Activated CD4-positive, alpha-beta T cell treated with anti-CD3 and anti-CD28 coated beads for 36 hours (primary cell): ENCODE results near the gene SURF1. TPM values are rescaled to one million over a fixed set of nuclear protein-coding genes. Genes with fewer than 3 reads are reported as not detected.

ENCODE experiments used
- ATAC-seq: fragments of 200-7000 bp; cut with Tn5 transposase; one replicate; pipeline ENCODE4 v1.10.0; 2021; ENCODE audit warnings: mild to moderate bottlenecking, moderate library complexity
- CTCF ChIA-PET: fragments of 350-600 bp; sonication (Branson Sonifier 250); formaldehyde crosslinking; loops from one replicate; lab custom pipeline; 2021; ENCODE audit warnings: antibody characterized with exemption; lab: Charles Lee
- POLR2A ChIA-PET: fragments of 350-600 bp; sonication (Branson Sonifier 250); formaldehyde crosslinking; loops from one replicate; lab custom pipeline; 2021; ENCODE audit warnings: antibody characterized with exemption, inconsistent platforms; lab: Charles Lee
- DNase-seq: peaks from one replicate; pipeline ENCODE4 v3.0.0-alpha.2; 2020
- H3K27ac Mint-ChIP-seq: one replicate; pipeline ENCODE4 v1.8.0; 2021; ENCODE audit warnings: mixed read lengths
- H3K27me3 Mint-ChIP-seq: one replicate; pipeline ENCODE4 v1.8.0; 2021; ENCODE audit warnings: mixed read lengths
- H3K36me3 Mint-ChIP-seq: one replicate; pipeline ENCODE4 v1.8.0; 2021; ENCODE audit warnings: low read depth, mixed read lengths
- H3K4me1 Mint-ChIP-seq: one replicate; pipeline ENCODE4 v1.8.0; 2021; ENCODE audit warnings: mixed read lengths
- H3K4me3 Mint-ChIP-seq: one replicate; pipeline ENCODE4 v1.8.0; 2021; ENCODE audit warnings: mild to moderate bottlenecking, moderate library complexity, mixed read lengths
- H3K9me3 Mint-ChIP-seq: one replicate; pipeline ENCODE4 v1.8.0; 2021; ENCODE audit warnings: low read depth, mixed read lengths
- intact Hi-C, 2 experiments: fragments of 100-400 bp; cut with DNase I in 1 of 2; cut with micrococcal nuclease in 1 of 2; formaldehyde crosslinking; loops; one replicate each; pipeline versions ENCODE4 v1.14.2 to v1.15.1; 2022 to 2024; cut with DNase I, micrococcal nuclease
- total RNA-seq, 2 experiments: library from RNA; stranded (reverse); gene quantifications; one replicate each; pipeline ENCODE4 v1.2.3, GENCODE V29; 2021

The SURF1 gene
- total RNA-seq, 2 experiments from 2014 or later = 17.4 to 29.1 TPM

DNA sequence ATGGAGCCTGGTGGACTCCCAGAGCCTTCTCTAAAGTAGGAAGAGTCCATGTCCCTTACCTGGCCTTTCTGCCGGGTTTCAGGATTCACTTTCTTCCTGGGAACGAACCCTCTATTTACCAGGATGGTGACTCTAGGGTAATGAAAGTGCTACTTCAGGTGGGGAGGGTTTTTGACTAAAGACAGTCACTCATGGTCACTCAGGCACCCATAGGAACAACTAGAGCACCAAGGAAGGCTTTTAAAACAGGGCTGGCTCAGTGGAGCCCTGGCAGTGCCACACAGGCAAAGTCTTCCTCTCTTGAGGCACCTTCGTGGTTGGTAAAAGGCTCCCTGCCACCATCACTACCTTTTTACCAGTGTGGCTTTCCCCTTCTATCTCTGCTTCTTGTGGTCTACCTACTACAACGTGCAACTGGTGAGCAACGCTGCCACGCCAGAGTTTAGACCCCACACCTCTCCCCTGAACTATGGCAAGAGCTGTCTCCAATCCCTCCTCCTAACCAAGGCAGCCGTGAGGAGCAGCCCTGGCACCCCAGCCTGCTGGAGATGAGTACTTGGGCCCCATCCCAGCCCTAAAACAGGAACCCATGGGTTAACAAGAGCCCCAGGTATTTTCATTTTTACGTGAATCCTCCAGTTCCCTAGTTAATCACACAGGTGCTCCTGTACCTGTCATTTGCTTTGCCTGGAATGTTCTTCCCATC, 3.5 kb downstream of the SURF1 start:
- peaks cover 41% of the 10 kb centered on the region for H3K4me1 Mint-ChIP-seq
- peak overlapping the region; percentile 58 for H3K27ac Mint-ChIP-seq
- no peaks in the 10 kb centered on the region for H3K27me3 Mint-ChIP-seq
- no peak overlapping the region for H3K4me3 Mint-ChIP-seq
- DNase-seq = no peak
- ATAC-seq = no peak
- no peaks in the 10 kb centered on the region for H3K9me3 Mint-ChIP-seq
- ChIA-PET POLR2A (interaction anchor here (13.3 kb wide), 1 partner anchor 18 kb away, joined by 287 read pairs; no protein-coding TSS in a partner anchor), CTCF (interaction anchor here (0.7 to 5.4 kb wide), 3 partner anchors 11 to 20 kb away, joined by 3 to 44 read pairs (median 27); no protein-coding TSS in a partner anchor)
- intact Hi-C loops = loop anchor here in 1 of 2 experiments (10.0 kb wide), 1 partner anchor 712 kb away; the partner anchor contains the start of gene BRD3
- peaks cover 57% of the 10 kb centered on the region for H3K36me3 Mint-ChIP-seq

DNA sequence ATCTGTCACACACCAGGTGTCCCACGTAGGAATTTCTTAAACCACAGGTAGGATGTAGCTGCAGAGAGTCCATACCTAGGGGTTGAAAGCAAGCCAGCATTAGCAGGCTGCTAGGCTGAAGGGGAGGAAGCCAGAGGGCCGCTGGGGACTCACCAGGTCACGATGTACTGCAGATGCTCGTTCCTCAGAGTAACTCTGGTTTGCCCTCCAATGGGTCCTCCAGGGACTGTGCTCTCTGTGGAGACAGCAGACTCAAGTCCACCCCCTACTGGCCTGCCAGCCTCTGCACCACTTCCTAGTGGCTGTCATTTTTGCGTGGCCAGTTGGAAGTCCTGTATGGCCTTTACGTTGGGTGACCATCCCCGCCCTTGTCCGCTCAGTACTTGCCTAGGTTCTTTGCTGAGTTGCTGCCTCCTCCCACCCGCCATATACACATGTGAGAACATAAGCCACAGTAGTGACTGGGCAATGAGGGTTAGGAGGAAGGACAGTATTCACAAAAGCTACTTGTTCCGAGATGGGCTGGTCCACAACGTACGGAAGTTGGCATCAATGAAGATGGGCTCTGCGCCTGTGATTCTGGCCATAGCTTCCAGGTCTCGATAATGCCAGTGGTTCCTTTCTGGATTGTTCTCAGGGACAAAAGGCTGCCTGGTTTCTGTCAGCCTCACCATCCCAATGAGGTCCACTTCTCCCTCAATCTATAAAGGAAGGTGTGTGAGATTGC, 4.2 kb downstream of the SURF1 start:
- intact Hi-C loops = loop anchor here in 1 of 2 experiments (10.0 kb wide), 1 partner anchor 713 kb away; the partner anchor contains the start of gene BRD3
- peaks cover 35% of the 10 kb centered on the region for H3K4me1 Mint-ChIP-seq
- ChIA-PET CTCF (interaction anchor here (3.2 kb wide), 1 partner anchor 21 kb away, joined by 27 read pairs; no protein-coding TSS in a partner anchor), POLR2A (interaction anchor here (13.3 kb wide), 1 partner anchor 19 kb away, joined by 287 read pairs; no protein-coding TSS in a partner anchor)
- ATAC-seq (peak; percentile 31), DNase-seq (peak; percentile 73)
- no peaks in the 10 kb centered on the region for H3K9me3 Mint-ChIP-seq
- H3K36me3 Mint-ChIP-seq = peaks cover 56% of the 10 kb centered on the region
- H3K27ac Mint-ChIP-seq = peak overlapping the region; percentile 13
- no peak overlapping the region for H3K4me3 Mint-ChIP-seq
- no peaks in the 10 kb centered on the region for H3K27me3 Mint-ChIP-seq

DNA sequence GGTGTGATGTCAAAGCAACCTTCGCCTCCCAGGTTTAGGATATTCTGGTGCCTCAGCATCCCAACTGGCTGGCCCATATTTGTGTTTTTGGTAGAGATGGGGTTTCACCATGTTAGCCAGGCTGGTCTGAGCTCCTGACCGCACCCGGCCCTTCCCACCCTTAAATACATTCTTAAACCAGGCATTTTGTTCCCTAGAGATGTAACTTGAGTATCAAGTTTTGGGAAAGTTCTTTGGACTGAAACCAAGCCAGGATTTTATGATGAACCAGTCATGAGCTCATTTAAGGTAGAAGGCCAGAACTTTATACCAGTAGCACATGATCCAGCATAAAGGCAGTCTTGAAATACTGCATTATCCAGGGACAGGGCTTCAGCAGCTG, 4.8 kb downstream of the SURF1 start:
- DNase-seq (no peak), ATAC-seq (no peak)
- Mint-ChIP-seq H3K9me3 (no peaks in the 10 kb centered on the region), H3K4me3 (no peak overlapping the region), H3K27me3 (no peaks in the 10 kb centered on the region), H3K27ac (no peak overlapping the region), H3K36me3 (peaks cover 62% of the 10 kb centered on the region), H3K4me1 (peaks cover 39% of the 10 kb centered on the region)
- intact Hi-C loops = loop anchor here in 1 of 2 experiments (10.0 kb wide), 1 partner anchor 713 kb away; the partner anchor contains the start of gene BRD3
- POLR2A ChIA-PET = interaction anchor here (13.3 kb wide), 1 partner anchor 19 kb away, joined by 287 read pairs; no protein-coding TSS in a partner anchor
- CTCF ChIA-PET = interaction anchor here (1.9 to 3.2 kb wide), 2 partner anchors 12 to 22 kb away, joined by 5 to 27 read pairs; no protein-coding TSS in a partner anchor

DNA sequence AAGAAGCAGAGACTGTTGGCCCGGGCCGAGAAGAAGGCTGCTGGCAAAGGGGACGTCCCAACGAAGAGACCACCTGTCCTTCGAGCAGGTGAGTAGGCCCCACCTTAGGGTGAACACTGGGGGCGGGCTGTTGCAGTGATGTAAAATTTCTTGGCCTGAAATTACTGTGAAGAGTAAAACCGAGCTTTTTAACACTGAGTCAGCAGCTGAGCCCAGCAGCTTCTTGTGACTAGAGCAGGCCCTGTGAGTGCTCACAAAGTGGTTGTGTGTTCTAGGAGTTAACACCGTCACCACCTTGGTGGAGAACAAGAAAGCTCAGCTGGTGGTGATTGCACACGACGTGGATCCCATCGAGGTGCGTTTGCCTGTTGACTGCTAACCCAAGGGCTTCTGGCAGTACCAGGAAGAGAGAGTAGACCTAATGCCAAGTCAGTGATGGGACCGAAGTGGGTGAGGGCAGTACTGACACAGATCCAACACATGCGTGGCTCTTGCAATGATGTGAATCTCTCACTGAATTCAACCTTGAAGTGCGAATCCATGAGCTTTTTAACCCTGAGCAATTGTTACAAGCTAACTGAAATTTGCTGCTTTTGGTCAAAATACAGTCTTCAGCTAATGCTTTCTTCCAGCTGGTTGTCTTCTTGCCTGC, 6.2 kb downstream of the SURF1 start:
- H3K4me3 Mint-ChIP-seq = peak overlapping the region; percentile 97
- ChIA-PET POLR2A (interaction anchor here (0.9 to 13.3 kb wide), 3 partner anchors 10 to 229 kb away, joined by 4 to 287 read pairs (median 7); partner anchors contain the start of gene RALGDS), CTCF (interaction anchor here (1.0 to 3.2 kb wide), 3 partner anchors 8 to 23 kb away, joined by 3 to 27 read pairs (median 5); no protein-coding TSS in a partner anchor)
- peaks cover 44% of the 10 kb centered on the region for H3K4me1 Mint-ChIP-seq
- no peaks in the 10 kb centered on the region for H3K27me3 Mint-ChIP-seq
- ATAC-seq (peak; percentile 14), DNase-seq (peak; percentile 57)
- peak overlapping the region; percentile 97 for H3K27ac Mint-ChIP-seq
- intact Hi-C loops = loop anchor here (2.0 to 10.0 kb wide), 6 partner anchors 57 to 995 kb away; partner anchors contain the start of genes BRD3 (in 2 of the 2), REXO4 (in 1 of the 2), SETX (in 1 of the 2) and WDR5 (in 1 of the 2)
- no peaks in the 10 kb centered on the region for H3K9me3 Mint-ChIP-seq
- H3K36me3 Mint-ChIP-seq = peaks cover 70% of the 10 kb centered on the region

DNA sequence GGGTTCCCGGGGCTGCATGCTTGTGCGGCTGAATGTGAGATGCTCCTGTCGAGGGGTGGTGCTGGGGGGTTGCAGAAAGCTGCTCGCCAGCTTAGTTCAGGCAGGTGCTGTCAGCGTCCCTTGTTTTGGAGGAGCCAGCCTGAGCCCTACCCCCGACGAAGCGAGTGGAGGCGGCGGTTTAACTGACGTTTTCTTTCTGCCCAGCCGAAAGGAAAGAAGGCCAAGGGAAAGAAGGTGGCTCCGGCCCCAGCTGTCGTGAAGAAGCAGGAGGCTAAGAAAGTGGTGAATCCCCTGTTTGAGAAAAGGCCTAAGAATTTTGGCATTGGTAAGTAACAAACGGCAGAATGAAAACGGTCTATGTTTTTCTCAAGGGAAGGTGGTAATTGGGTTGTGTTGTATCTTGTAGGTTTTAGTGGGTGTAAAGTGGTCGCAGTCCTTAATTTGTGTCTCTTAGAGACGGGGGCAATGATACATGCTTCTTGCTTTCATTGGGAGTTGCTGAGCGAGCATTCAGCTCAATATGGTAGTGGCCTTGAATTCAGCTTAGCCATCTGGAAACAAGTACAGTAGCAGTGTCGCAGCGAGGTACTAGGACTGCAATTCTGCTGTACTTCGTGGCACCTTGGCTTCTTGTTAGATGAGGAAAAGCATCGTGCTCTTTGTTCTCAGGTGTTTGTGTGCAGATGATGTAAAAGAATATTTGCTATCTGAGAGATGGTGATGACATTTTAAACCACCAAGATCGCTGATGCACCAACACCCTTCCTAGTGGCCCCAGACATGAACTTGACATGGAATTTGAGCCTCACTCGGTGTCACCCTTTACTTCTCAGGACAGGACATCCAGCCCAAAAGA, 7.3 kb downstream of the SURF1 start:
- ChIA-PET POLR2A (interaction anchor here (0.7 to 13.3 kb wide), 2 partner anchors 14 to 22 kb away, joined by 3 to 287 read pairs; no protein-coding TSS in a partner anchor), CTCF (interaction anchor here (0.6 to 1.1 kb wide), 3 partner anchors 19 to 26 kb away, joined by 3 to 7 read pairs (median 3); no protein-coding TSS in a partner anchor)
- peaks cover 37% of the 10 kb centered on the region for H3K4me1 Mint-ChIP-seq
- ATAC-seq (no peak), DNase-seq (no peak)
- intact Hi-C loops = loop anchor here (1.0 to 10.0 kb wide), 12 partner anchors 7 to 994 kb away; partner anchors contain the start of genes SURF1 (in 2 of the 2), SURF2 (in 2 of the 2), BRD3 (in 1 of the 2) and CACFD1 (in 1 of the 2)
- H3K27ac Mint-ChIP-seq = peak overlapping the region; percentile 97
- no peaks in the 10 kb centered on the region for H3K9me3 Mint-ChIP-seq
- no peaks in the 10 kb centered on the region for H3K27me3 Mint-ChIP-seq
- H3K36me3 Mint-ChIP-seq = peaks cover 79% of the 10 kb centered on the region
- peak overlapping the region; percentile 97 for H3K4me3 Mint-ChIP-seq

DNA sequence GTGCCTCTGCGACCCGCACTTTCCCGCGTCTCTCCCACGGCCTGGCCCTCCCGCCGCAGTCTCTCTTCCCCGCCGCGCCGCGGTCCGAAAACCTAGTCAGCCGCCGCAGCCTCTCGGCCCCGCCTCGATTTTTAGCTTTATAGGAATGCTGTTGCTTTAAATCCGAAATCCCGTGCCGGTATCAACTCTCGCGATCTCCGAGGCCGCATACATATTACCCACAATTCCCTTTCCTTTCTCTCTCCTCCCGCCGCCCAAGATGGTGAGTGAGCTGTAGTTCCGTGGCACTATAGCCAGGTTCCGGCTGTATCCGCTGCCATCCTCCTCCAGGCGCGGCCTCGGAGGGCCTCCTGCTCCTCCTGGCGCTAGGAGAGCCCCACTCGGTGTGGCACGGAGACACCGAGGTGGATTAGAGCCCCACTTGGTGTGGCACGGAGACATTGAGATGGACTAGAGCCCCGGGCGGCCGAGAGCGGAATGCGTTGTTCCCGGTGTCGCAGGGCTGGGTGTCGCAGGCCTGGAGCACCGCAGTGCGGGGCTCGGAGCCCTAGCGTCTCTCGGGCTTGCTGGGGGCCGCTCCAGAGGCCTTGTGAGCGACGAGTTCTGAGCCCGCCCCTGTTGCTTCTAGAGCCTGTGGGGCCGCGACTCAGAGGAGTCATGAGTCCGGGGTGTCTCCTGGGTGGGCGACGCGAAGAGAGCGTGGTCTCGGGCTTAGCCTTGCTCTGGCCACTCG, 8.1 kb downstream of the SURF1 start, which contains the start of the genes MED22 and RPL7A:
Gene MED22 (minus strand): TSS at position 147 of the 733 bp plus-strand sequence. CDS start 1,469 bp downstream, outside the sequence.
Gene RPL7A (plus strand): TSS at position 234 of the 733 bp plus-strand sequence. CDS start 26 bp downstream, at position 260.
- intact Hi-C loops = loop anchor here (1.0 to 10.0 kb wide), 13 partner anchors 8 to 993 kb away; partner anchors contain the start of genes REXO4 (in 2 of the 2), SURF1 (in 2 of the 2), SURF2 (in 2 of the 2) and SURF6 (in 2 of the 2)
- Mint-ChIP-seq H3K9me3 (no peaks in the 10 kb centered on the region), H3K27me3 (no peaks in the 10 kb centered on the region), H3K36me3 (peaks cover 77% of the 10 kb centered on the region), H3K4me3 (peak within 1 kb of the TSS; percentile 97), H3K27ac (peak within 1 kb of the TSS; percentile 97), H3K4me1 (peaks cover 36% of the 10 kb centered on the region)
- CTCF ChIA-PET = interaction anchor here (0.7 to 1.1 kb wide), 4 partner anchors 8 to 23 kb away, joined by 3 to 7 read pairs (median 3); no protein-coding TSS in a partner anchor
- DNase-seq = peak; percentile 96
- peak; percentile 83 for ATAC-seq
- POLR2A ChIA-PET = interaction anchor here (0.6 to 13.3 kb wide), 9 partner anchors 9 to 29 kb away, joined by 3 to 287 read pairs (median 3); partner anchors contain the start of genes STKLD1, SURF1 and SURF2

DNA sequence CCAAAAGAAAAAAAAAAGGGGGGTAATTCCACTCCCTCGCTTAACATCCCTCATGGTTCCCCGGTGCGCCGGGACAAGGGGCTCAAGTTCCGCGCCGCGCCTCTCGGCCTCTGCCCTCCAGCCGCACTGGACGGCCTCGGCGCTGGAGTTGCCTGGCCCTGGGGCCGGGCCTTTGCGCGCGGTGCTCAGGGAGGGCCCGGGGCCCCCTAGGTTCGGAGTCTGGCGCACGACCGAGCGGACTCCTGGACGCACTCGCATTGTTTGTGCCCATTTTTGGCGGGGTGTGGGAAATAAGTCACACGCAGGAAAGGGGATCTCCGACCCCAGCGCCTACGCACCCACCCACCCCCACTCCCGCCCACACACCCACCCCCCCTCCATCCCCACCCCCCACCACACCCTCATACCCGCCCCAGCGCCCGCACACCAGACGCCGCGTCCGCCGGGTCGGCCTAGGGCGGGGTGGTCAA, 8.7 kb downstream of the SURF1 start:
- ChIA-PET POLR2A (interaction anchor here (0.6 to 13.3 kb wide), 8 partner anchors 9 to 29 kb away, joined by 3 to 287 read pairs (median 3); partner anchors contain the start of genes STKLD1, SURF1 and SURF2), CTCF (interaction anchor here (0.7 to 1.1 kb wide), 3 partner anchors 8 to 24 kb away, joined by 3 to 7 read pairs (median 3); no protein-coding TSS in a partner anchor)
- Mint-ChIP-seq H3K27me3 (no peaks in the 10 kb centered on the region), H3K27ac (peak overlapping the region; percentile 97), H3K36me3 (peaks cover 76% of the 10 kb centered on the region), H3K4me1 (peaks cover 34% of the 10 kb centered on the region), H3K9me3 (no peaks in the 10 kb centered on the region), H3K4me3 (peak overlapping the region; percentile 97)
- intact Hi-C loops = loop anchor here (1.0 to 10.0 kb wide), 6 partner anchors 11 to 993 kb away; partner anchors contain the start of genes REXO4 (in 2 of the 2), BRD3 (in 1 of the 2), SETX (in 1 of the 2) and SURF6 (in 1 of the 2)
- DNase-seq (peak; percentile 65), ATAC-seq (peak; percentile 40)

DNA sequence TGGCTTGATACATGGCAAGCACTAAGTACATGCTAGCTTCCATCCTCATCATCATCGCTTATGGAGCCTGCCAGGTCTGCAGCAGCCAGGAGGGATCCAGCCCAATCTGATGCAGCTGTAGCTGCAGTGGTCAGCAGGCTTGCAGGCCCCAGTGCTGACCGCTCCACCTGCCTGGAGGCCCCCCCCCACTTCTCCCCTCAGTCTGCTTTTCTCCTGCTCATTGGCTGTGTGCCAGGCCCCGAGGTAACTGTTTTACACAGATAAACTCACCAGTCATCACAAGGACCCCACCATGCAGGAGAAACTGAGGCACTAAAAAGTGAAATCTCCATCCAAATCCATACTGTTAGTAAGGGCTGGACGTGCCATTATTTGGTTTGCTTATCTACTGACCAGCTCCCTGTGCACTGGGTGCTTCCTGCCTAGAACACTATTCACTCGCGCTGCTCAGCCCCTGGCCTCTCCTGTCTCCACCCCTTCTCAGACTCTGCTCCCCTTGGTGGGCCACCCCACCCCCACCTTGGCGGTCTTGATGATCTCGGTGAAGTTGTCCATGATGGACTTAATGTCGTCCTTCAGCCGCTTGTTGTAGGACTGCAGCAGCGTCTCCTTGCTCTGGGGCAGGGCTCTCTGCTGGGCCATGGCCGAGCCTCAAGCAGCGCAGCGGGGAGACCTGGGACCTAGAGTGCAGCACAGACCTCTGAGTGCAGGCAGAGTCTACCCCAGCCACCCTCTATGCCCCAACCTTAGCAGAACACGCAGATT, 10.1 kb downstream of the SURF1 start:
- ChIA-PET CTCF (interaction anchor here (1.0 to 1.1 kb wide), 2 partner anchors 16 to 159 kb away, joined by 3 read pairs; no protein-coding TSS in a partner anchor), POLR2A (interaction anchor here (13.3 kb wide), 1 partner anchor 25 kb away, joined by 287 read pairs; no protein-coding TSS in a partner anchor)
- Mint-ChIP-seq H3K4me1 (peaks cover 34% of the 10 kb centered on the region), H3K27ac (peak overlapping the region; percentile 91), H3K27me3 (no peaks in the 10 kb centered on the region), H3K4me3 (peak overlapping the region; percentile 97), H3K36me3 (peaks cover 67% of the 10 kb centered on the region), H3K9me3 (no peaks in the 10 kb centered on the region)
- ATAC-seq (no peak), DNase-seq (no peak)
- intact Hi-C loops = loop anchor here (5.0 to 10.0 kb wide), 4 partner anchors 71 to 991 kb away; partner anchors contain the start of genes BRD3 (in 1 of the 2), REXO4 (in 1 of the 2), SETX (in 1 of the 2) and WDR5 (in 1 of the 2)
